ENCODE results near the gene OR51E2. TPM values are rescaled to one million over a fixed set of nuclear protein-coding genes. Genes with fewer than 3 reads are reported as not detected.

OR51E2 gene
- total and polyA plus RNA-seq, 8 donors: 0.05 to 26.1 (median 0.37) TPM; not detected in 5

GRCh38 chr11:4636962-4637661, 60.5 kb downstream of the OR51E2 start, which contains the start of gene OR51D1:
Gene OR51D1 (plus strand): TSS chr11:4637477. CDS start chr11:4639791, 2,314 bp downstream.
- DNase-seq: peak; percentile 79 to 87
- no peak within 1 kb of the TSS for H3K27ac ChIP-seq
- no peaks in the 10 kb centered on the region for H3K9me3 ChIP-seq
- no peaks in the 10 kb centered on the region for H3K36me3 ChIP-seq
- intact Hi-C loops (cut with DNase I; ENCODE audit: low total_unique reads): loop anchor here (5.0 to 10.0 kb wide), 2 partner anchors 188 to 370 kb away; partner anchors contain the start of gene OR51F2
- peak within 1 kb of the TSS; percentile 7 to 29 (median 20) for H3K4me3 ChIP-seq
- H3K4me1 ChIP-seq: peaks cover 0 to 9% (median 7%) of the 10 kb centered on the region in 4 donors
- WGBS, 5 donors: 23 to 34% (median 33%) methylated on average over 16 to 21 of the region's 21 CpGs
- TF ChIP-seq EP300 (IDR thresholded peaks at IDR 0.05) (no peak), POLR2AphosphoS5 (IDR thresholded peaks at IDR 0.05) (no peak), CTCF (IDR thresholded peaks at IDR 0.05) (peak in 6 of 7 experiments; percentile 22 to 90 (median 86)), POLR2A (IDR thresholded peaks at IDR 0.05) (no peak)
- peaks cover 0 to 6% (median 0%) of the 10 kb centered on the region in 3 donors for H3K27me3 ChIP-seq

DNA sequence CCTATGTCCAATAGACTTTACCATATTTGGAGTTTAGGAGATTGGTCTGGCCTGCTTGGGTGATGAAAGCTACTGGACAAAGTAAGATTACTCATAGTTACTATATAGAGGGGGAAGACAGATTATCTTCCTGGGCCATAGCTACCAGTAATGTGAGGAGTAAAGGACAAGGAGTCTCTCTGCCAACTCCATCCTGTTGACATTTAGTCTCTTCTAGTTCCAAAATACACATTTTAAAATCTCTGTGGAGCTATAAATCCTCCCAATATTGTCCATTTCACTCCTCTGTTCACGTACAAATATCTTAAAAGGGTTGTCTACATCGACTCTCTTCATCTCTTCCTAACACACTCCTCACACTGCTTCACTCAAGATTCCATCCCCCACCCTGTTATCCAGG, 61.5 kb downstream of the OR51E2 start:
- Histone ChIP-seq H3K9me3 (no peaks in the 10 kb centered on the region), H3K4me3 (no peak overlapping the region), H3K36me3 (no peaks in the 10 kb centered on the region), H3K27ac (no peak overlapping the region), H3K27me3 (peaks cover 0 to 6% (median 0%) of the 10 kb centered on the region in 3 donors), H3K4me1 (peaks cover 0 to 9% (median 7%) of the 10 kb centered on the region in 4 donors)
- 66 to 86% (median 79%) methylated on average over 2 of the region's 2 CpGs for WGBS, 5 donors
- DNase-seq: no peak
- TF ChIP-seq EP300 (IDR thresholded peaks at IDR 0.05) (no peak), POLR2A (IDR thresholded peaks at IDR 0.05) (no peak), POLR2AphosphoS5 (IDR thresholded peaks at IDR 0.05) (no peak), CTCF (IDR thresholded peaks at IDR 0.05) (no peak)
- intact Hi-C loops (cut with DNase I; ENCODE audit: low total_unique reads): loop anchor here (5.0 to 10.0 kb wide), 2 partner anchors 189 to 371 kb away; partner anchors contain the start of gene OR51F2

Other genes starting within 250 kb of the OR51E2 start
- gene OR52K2, start 248.6 kb downstream of the OR51E2 start, total RNA-seq: not detected
- not detected for gene OR52K2, start 248.6 kb downstream of the OR51E2 start, polyA plus RNA-seq
- gene OR52K1, start 215.2 kb downstream of the OR51E2 start, total RNA-seq: not detected
- gene OR52K1, start 215.2 kb downstream of the OR51E2 start, polyA plus RNA-seq: not detected
- gene OR52M1, start 152.7 kb downstream of the OR51E2 start, total RNA-seq: not detected
- gene OR52M1, start 152.7 kb downstream of the OR51E2 start, polyA plus RNA-seq: not detected
- not detected for gene OR52I2, start 116.1 kb downstream of the OR51E2 start, total RNA-seq
- not detected for gene OR52I2, start 116.1 kb downstream of the OR51E2 start, polyA plus RNA-seq
- gene OR52I1, start 103.8 kb downstream of the OR51E2 start, total RNA-seq: not detected
- gene OR52I1, start 103.8 kb downstream of the OR51E2 start, polyA plus RNA-seq: not detected
- 10 to 100 TPM in 3 of 5 donors, 1 to 10 TPM in 1, not detected in 1; 4.5 to 32.0 (median 16.8) TPM for gene TRIM68, start 89.6 kb downstream of the OR51E2 start, total RNA-seq
- 10 to 100 TPM in 1 of 3 donors, 1 to 10 TPM in 2; 6.5 to 12.1 (median 7.0) TPM for gene TRIM68, start 89.6 kb downstream of the OR51E2 start, polyA plus RNA-seq
- not detected for gene OR51D1, start 60.4 kb downstream of the OR51E2 start, total RNA-seq
- gene OR51D1, start 60.4 kb downstream of the OR51E2 start, polyA plus RNA-seq: not detected
- gene OR51E1, start 53.9 kb downstream of the OR51E2 start, total RNA-seq: 1 to 10 TPM in 2 of 5 donors, not detected in 3; 1.5 to 2.5 TPM
- under 1 TPM in 2 of 3 donors, not detected in 1; 0.18 to 0.25 TPM for gene OR51E1, start 53.9 kb downstream of the OR51E2 start, polyA plus RNA-seq
- not detected for gene MMP26, start 6.9 kb upstream of the OR51E2 start, total RNA-seq
- not detected for gene MMP26, start 6.9 kb upstream of the OR51E2 start, polyA plus RNA-seq
- not detected for gene OR51F1, start 72.1 kb upstream of the OR51E2 start, total RNA-seq
- not detected for gene OR51F1, start 72.1 kb upstream of the OR51E2 start, polyA plus RNA-seq
- not detected for gene OR52R1, start 106.5 kb upstream of the OR51E2 start, total RNA-seq
- gene OR52R1, start 106.5 kb upstream of the OR51E2 start, polyA plus RNA-seq: not detected
- not detected for gene OR51F2, start 123.5 kb upstream of the OR51E2 start, total RNA-seq
- gene OR51F2, start 123.5 kb upstream of the OR51E2 start, polyA plus RNA-seq: not detected
- not detected for gene OR51S1, start 151.4 kb upstream of the OR51E2 start, total RNA-seq
- gene OR51S1, start 151.4 kb upstream of the OR51E2 start, polyA plus RNA-seq: not detected
- gene OR51T1, start 184.0 kb upstream of the OR51E2 start, total RNA-seq: not detected
- gene OR51T1, start 184.0 kb upstream of the OR51E2 start, polyA plus RNA-seq: not detected
- not detected for gene OR51A7, start 205.9 kb upstream of the OR51E2 start, total RNA-seq
- gene OR51A7, start 205.9 kb upstream of the OR51E2 start, polyA plus RNA-seq: not detected
- gene OR51G2, start 221.5 kb upstream of the OR51E2 start, total RNA-seq: not detected
- not detected for gene OR51G2, start 221.5 kb upstream of the OR51E2 start, polyA plus RNA-seq
- not detected for gene OR51G1, start 226.5 kb upstream of the OR51E2 start, total RNA-seq
- not detected for gene OR51G1, start 226.5 kb upstream of the OR51E2 start, polyA plus RNA-seq
- not detected for gene OR51A4, start 249.8 kb upstream of the OR51E2 start, total RNA-seq
- gene OR51A4, start 249.8 kb upstream of the OR51E2 start, polyA plus RNA-seq: not detected